DMS 273 (cell line): Measurements from ENCODE around the gene TAF1C.
"Not testable (repeated sequence)": the region's sequence is repeated elsewhere in the genome, so short reads cannot be mapped to it uniquely, and the experiment has no call there.

ENCODE experiments used
- DNase-seq: peaks from one replicate; lab custom pipeline; 2025; ENCODE audit not compliant: unreplicated experiment; lab: John Stamatoyannopoulos, UW

The TAF1C gene, protein sequence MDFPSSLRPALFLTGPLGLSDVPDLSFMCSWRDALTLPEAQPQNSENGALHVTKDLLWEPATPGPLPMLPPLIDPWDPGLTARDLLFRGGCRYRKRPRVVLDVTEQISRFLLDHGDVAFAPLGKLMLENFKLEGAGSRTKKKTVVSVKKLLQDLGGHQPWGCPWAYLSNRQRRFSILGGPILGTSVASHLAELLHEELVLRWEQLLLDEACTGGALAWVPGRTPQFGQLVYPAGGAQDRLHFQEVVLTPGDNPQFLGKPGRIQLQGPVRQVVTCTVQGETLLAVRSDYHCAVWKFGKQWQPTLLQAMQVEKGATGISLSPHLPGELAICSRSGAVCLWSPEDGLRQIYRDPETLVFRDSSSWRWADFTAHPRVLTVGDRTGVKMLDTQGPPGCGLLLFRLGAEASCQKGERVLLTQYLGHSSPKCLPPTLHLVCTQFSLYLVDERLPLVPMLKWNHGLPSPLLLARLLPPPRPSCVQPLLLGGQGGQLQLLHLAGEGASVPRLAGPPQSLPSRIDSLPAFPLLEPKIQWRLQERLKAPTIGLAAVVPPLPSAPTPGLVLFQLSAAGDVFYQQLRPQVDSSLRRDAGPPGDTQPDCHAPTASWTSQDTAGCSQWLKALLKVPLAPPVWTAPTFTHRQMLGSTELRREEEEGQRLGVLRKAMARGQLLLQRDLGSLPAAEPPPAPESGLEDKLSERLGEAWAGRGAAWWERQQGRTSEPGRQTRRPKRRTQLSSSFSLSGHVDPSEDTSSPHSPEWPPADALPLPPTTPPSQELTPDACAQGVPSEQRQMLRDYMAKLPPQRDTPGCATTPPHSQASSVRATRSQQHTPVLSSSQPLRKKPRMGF

DNA sequence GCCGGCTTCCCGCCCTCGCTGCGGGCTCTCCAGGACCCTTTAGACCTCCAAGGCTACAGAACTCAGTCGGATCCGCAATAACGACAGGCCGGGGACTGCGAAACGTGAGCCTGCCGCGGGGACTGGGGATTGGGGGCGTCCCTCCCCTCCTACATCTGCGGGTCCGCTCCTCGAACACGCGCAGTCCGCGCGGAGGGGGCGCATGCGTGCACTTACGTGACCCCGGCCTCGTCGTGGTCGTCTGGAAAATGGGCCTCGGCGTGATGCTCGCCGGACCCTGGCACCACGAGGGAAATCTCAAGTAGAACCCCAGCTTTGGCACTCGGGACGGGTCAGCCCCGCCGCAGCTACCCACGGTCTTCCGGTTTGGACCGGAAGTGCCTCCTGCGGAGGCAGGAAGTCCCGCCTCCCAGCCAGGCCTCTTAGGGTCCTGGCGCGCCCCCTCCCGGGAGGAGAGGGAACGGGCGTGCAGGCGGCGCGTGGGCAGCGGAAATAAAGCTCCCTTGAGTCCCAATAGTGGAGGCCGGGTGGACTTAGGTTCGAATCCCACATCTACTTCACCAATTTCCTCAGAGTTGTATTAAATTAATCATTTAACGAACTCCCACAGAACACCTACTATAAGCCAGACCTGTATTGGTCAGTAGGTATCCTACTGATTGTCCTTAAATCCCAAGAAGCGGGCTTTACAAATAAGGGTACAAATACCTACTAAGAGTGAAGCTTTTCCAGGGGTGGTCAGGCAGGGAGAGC is at the start of gene TAF1C:
Gene TAF1C, minus strand, starts transcription at position 373 of the 753 bp plus-strand sequence. CDS start 2,069 bp downstream, outside the sequence.
- peak; percentile 99 for DNase-seq

DNA sequence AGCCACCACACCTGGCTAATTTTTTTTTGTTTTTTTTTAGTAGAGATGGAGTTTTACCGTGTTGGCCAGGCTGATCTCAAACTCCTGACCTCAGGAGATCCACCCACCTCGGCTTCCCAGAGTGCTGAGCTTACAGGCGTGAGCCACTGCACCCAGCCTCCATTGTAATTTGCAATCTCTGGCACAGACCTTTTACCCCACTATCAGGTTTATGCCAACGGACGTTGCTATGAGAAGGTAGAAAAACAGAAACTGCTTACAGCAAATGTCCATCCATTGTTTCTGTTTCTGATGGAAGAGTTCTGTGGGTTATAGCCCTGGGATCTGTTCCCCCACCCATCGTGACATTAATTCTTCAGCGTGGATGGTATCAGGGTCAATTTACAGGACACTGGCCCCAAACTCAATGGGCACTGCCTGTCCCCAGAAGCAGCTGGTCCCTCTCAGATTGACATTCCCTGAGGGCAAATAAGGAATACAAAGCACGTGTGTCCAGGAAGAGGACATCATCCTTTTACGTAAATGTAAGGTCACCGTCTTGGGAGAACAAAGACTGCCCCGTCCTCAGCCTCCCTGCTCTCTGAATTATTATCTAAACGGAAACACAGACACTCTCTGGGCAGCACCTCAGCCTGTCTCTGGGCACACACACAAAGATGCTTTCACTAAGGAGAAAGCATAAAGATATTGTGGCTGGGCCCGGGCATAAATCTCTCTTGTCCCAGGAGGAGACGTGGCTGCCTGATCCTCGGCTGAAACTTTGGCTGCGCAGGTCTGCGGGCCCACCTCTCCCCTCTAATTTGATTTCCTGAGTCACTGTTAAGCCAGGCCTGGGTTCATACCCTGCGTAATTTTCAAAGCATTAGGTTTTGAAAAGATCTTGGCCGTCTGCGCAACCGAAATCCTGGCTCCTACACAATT is 47.7 kb upstream of the TAF1C start:
- DNase-seq: no peak

DNA sequence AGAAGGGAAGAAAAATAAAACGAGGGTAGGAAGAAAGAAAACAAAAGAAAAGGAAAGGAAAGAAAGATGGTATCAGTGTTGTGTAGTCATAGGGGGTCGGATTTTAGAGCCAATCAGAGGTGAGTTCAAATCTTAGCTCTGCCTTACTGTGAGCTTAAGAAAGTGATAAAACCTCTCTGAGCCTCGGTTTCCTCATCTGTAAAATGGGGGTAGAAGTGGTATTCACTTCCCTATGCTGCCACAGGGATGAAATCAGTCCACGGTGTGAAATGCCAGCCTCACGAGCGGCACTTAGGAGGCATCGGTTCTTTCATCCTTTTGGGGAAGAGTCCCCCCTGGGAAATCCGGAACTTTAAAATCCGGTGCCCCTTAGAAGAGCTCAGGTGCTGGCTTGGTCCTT is 46.9 kb upstream of the TAF1C start:
- DNase-seq: no peak

DNA sequence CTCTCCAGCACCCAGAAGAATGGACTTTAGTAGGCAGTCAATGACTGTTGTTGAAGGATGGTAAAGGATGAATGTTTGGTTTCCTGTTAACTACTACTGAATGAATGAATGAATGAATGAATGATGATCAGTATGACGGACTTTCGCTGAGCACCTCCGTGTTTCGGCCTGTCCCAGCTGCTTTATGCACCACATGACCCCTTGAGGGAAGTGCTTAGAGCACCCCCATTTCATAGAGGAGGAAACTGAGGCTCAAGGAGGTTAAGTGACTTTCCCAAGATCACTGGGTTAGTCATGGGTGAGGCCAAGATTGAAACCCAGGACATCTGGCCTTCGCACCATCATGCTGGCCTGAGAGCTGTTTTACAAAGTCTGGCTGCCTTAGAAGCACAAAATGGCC is 46.1 kb upstream of the TAF1C start:
- DNase-seq: no peak

DNA sequence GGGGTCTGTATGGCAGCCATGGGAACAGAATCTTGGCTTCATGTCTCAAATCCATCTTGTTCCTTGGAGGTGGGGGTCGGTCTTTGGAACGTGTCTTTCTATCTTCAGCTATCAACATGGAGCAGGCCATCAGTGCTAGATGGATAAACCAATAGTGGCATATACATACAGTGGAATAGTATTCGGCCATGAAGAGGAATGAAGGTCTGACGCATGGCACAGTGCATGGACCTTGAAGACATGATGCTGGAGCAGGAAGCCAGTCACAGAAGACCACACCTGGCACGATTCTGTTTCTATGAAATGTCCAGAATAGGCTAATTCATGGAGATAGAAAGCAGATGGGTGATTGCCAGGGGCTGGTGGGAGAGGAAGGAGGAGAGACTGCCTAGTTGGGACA is 45.2 kb upstream of the TAF1C start:
- no peak for DNase-seq

DNA sequence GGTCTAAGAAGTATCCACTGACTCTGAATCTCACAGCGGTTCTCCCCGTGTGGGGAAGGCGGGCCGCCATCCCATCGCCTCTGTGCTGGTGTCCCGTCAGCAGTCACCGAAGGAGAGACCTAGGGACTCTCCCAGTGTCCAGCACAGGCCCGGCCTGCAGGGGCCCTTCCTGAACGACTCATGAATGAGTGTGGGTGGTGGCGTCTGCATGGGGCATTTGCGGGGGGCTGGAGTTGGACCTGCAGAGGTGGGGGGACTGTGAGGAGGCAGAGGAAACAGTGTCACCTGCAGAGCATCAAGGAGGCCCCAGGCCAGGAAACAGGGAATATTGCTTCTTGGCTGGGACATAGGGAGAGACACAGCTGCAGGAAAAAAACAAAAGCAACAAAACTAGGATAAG is 42.6 kb upstream of the TAF1C start:
- no peak for DNase-seq

DNA sequence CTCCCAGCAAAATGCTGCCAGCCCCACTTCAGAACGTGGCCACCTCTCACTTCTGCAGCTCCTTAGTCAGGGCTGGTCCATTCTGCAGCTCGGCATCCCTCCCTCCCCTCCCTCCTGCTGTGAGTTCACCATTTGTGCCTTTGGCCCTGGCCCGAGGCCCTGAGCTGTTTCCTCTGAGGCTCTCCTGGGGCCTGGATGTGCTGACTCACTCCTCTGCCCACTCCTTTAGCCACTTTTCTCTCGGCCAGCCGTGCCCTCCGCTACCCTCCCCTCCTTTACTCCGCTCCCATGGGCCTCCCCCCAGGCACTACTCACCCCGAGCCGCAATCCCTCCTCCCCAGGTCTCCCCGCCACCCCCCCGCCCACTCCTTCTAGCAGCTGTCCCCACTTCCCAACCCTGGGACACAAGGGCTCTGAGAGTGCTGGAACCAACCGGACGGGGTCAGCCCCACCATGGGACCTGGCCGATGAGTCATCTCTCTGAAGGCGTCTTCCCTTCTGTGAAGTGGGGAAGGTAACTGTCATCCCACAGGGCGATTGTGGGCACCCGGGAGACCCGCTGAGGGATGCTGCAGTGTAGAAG is 41.5 kb upstream of the TAF1C start:
- DNase-seq: peak; percentile 72

DNA sequence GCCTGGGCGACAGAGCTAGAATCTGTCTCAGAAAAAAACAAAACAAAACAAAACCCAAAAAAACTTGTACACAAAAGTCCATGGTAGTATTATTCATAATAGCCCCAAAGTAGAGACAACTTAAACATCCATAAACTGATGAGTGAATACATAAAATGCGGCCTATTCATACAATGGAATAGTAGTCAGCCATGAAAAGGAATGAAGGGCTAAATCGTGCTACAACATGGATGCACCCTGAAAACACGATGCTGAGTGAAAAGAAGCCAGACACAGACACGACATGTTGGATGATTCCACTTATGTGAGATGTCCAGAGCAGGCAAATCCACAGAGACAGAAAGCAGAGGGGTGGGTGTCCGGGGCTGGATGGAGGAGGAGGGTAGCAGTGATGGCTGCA is 40.7 kb upstream of the TAF1C start:
- no peak for DNase-seq

DNA sequence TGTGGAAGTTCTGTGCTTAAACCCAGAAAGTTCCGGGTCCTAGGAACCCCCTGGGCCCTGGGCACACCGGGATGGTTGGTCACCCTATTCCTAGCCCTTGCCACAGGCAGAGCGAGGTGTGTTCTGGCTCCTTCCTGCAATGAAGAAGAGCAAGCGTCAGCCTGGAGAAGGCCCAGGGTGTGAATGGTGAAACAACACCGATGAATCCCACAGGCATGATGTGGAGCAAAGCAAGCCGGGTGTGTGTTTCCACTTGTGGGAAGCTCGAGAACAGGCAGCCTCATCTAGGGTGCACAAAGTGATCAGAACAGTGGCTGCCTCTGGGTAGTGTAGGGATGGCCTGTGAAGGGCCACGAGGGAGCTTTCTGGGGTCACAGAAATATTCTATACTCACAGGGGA is 39.2 kb upstream of the TAF1C start:
- DNase-seq: no peak

DNA sequence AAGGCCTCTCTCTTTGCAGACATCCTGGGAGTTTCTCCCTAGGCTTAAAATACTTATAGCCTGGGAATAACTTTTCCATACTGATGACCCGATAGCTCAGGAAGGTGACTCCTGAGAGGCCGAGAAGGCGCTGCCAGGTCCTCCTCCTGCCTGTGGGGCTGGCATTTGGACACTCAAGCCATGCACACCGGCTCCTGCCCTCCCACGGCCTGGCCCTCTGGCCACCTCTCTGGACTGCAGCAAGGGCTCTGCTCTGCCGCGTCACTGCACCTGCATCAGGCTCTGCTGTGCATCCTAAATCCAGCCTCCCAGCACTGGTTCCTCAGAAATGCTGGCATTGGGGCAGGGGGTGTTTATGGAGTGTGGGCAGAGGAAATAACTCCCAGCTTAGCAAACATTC is 38.7 kb upstream of the TAF1C start:
- no peak for DNase-seq

DNA sequence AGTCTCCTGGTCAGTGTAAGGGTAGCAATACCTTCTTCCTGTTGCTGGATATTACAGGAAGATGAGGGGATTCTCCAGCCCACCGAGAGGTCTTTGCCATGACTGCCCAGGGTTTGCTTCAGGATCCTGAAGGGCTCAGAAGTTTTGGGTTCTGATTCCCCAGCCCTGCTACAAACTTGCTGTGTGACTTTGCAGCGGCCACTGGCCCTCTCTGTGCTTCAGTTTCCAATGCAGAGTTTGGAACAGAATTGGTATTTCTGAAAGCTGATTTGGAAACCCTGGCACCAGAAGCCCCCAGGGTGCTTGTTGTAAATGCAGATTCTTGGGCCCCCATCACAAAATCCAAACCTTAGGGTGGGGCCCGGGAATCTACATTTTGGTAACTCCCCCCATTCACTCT is 38.3 kb upstream of the TAF1C start:
- no peak for DNase-seq

DNA sequence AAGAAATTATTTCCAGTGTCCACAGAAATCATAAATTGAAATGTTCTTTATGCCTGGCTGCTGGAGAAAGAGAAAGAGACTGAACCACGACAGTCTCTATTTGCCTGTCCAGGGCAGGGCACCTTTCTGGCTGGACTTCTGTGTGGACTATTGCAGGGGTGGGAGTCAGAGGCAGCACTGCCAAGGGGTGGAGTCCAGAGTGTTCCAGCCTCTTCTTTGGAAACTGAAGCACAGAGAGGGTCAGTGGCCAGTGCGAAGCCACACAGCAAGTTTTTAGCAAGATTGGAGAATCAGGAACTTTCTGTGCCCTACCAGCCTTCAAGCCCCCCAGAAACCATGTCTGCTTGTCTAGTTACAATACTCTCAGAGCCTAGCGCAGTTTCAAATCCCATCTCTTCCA is 37.7 kb upstream of the TAF1C start:
- DNase-seq: no peak

DNA sequence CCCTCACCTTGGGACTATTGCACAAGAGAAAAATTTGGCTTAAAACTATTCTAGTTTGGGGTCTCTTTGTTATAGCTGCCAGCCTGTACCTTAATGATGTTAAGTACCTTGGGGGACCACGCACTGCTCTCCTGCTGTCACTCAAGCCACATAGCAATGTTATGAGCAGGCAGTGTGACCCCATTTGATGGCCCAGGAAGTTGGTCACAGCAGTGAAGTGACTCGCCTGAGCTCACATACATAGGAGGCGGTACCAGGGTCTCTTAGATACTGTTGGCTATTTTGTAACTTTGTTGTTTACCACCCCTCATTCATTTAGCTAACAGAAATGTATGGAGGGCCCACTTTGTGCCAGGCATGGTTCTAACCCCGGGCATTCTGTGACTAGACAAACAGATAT is 36.6 kb upstream of the TAF1C start:
- no peak for DNase-seq

DNA sequence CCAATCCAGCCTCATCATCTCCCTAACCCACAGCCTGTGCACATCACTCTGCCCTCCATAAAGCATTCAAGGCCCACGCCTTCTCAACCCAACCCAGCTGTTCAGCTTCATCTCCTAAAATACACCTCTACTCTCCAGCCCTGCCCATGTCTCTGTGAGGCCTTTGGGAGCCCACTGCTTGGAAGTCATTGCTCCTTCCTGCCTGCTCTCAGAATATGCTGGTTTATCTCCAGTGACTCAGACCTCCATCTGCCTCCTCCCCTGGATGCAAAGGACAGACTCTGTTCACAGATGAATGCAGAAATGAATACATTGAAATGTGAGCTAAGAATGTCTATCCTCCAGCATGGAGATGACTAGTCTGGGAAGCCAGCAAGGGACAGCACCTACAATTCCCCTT is 34.0 kb upstream of the TAF1C start:
- peak; percentile 40 for DNase-seq

DNA sequence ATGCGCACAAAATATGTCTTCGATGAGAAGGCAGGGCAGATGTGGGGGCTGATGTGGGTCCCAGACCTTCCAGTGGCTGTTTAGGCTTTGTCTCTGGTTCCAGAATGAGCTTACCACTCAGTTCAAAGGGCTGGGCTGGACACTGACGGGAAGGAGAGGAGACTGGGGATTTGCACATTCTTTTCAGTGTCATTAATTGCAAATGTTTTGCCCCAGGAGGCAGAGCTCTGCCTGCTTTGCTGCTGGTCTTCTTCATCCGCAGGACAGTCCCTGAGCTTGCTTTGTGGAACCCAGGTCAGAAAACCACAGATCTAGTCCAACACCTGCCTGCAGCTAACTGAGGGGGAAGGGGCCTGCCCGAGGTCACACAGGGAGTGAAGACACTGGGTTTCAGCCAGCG is 32.1 kb upstream of the TAF1C start:
- DNase-seq: no peak

DNA sequence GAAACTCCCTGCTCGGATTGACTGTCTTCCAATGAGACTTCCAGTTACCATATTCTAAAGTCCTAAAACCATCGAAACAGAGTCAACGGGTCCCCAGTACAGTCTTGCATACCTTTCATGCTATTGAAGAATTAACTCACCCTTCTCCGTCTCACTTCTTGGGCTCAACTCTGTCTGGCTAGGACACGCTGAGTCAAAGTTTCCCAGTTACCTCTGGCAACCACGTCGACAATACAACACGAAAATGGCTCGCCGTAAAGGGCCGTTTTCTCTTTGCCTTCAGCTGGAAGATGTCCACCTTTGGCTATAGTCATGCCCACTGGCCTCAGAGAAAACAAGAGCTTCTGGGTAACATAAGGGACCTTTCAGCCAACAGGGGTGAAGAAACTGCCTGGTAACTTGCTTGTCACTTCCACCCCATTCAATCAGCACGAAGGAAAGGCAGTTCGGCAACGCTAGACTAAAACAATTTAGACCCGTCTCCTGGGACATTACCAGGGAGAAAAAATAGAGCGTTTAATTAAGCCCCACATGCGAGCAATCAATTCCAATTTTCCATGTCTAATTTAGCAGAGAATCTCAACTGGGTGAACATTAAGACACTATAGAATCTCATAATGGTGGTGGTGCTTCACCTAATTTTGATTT is 31.4 kb upstream of the TAF1C start:
- DNase-seq: no peak

DNA sequence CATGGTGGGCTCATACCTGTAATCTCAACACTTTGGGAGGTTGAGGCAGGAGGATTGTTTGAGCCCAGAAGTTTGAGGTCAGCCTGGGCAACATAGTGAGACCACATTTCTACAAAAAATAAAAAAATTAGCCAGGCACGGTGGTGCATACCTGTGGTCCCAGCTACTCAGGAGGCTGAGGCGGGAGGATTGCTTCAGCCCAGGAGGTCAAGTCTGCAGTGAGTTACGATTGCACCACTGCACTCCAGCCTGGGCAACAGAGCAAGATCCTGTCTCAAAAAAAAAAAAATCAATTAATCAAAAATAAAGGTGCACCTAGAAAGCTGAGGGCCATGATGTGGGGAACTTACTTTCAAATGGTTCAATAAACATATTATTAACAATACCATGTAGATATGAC is 29.3 kb upstream of the TAF1C start:
- DNase-seq: not testable (repeated sequence)

DNA sequence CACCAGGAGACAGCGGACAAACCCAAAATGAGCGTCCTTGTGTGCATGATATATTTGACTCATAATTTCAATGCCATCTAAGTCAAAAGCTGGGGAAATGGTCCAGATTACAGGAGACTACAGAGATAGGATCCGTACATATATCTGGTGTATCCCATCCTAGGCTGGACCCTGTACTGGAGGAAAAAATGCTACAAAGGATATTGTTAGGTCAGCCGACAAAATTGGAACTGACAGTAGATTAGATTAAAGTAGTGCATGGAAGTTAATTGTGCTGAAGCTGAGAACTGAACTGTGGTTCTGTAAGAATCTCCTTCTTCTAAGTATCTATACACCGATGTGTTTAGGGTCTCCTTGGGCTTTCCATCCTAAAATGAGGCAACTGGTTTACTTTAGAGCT is 28.7 kb upstream of the TAF1C start:
- no peak for DNase-seq

DNA sequence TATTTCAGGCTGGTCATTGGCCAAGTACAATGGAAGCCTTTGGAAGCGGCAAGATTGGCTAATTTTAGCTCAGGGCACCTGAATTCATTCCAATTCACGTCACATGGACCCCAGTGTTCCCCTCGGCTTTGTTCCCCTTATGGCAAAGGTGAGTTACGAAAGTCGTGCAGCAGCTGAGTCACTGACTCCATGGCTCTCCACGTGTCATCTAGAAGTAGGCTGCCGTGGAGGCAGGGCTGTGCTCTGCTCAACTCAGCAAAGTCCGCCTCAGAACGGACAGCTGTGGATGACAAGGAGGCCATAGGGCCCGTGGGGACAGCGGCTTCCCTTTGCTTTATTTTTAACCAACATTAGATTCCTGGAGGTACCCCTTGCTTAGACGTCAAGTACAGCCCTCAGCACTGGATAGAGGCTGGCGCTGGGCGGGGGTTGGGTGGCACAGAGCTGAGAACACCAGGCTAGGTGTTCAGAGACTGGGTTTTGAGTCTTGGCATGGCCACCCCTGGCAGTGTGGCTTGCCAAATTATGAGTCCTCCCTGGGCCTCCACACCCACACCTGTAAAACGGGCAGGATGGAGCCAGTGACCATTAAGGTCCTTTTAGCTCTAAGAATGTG is 27.7 kb upstream of the TAF1C start:
- DNase-seq: no peak
